ENCODE data around the gene NSD2.

- TF ChIP-seq CTCF (conservative IDR thresholded peaks at IDR 0.05 in 1 of 2, IDR thresholded peaks at IDR 0.05 in 1 of 2; ENCODE audit: extremely low read depth in 1 of 2, insufficient read depth in 1 of 2, low read depth in 1 of 2, low read length in 2 of 2) = no peak
- no peak for TF ChIP-seq EZH2 (IDR thresholded peaks at IDR 0.05; ENCODE audit: borderline replicate concordance, low read length)
Observed at GRCh38 chr4:1907848-1908525, 36.8 kb downstream of the NSD2 start.
